GM10847 (cell line): ENCODE measurements around the gene ARHGEF4.

Experiments
- POLR2A ChIP-seq: IDR thresholded peaks from 2 replicates; pipeline ENCODE4 v1.6.1; 2011; ENCODE audit not compliant: insufficient read length; ENCODE audit errors: extremely low read depth

Gene ARHGEF4, protein sequence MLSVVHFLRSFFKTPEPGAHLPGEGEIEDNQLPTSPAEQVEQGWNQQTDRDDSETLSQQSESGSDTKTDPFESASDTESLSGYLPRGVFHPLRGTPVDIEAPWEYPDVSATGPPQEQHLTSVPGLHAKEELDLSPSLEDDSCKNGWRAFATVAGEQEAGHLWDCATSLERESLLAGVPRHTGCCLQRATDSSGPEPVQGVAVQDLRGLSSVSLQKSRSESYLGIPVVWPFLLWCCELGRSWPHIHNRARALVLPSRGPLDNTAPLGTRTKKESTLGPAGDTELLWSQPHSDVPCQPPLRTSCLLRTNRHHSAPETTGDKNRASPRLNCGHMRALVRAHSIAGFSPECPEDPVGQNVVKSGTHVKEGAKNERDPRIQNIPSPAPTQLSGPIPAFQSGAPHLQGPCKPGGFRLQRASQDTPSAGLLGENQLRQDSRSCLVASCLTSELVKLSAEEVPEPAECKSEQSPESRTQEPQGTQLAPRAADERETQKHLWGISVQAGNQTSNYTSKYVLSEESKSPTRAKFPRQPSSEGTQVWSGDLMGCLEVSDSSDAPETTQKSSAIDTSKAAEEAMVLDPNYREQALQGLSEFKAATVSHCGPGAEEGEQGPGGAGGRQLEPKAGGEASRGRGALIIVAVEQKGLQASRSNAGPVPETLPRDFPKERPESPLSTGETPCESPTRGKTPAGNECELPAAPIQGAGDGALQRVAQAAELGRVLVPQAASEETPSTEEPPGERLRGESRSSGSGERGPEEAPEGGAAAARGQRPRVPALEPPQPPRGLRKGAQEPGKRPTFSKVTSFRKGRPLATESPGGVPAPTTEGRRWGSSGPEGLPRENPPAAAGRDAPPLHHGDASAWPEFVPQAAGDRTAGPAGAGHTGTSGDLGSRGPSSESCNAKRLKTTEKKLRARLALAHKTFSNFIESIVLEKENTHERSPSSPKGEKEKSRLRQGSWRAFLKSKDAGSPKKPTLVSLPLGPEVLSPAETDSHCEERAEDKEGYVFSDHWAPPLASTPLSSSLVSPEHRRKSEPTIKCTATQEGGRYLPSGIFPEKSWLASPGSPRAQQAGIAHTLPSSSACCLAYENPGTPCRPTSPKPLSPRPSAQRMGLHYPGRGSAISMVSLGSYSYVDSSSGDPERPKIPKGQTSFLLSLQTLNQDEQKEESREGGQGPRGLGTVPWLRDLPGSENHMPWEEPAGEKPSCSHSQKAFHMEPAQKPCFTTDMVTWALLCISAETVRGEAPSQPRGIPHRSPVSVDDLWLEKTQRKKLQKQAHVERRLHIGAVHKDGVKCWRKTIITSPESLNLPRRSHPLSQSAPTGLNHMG (N-terminal part only)

GRCh38 chr2:130836501-130837174, at the start of gene ARHGEF4:
TSS of gene ARHGEF4 (plus strand) at chr2:130836914. CDS start at chr2:130836954, 40 bp downstream.
- no peak for TF ChIP-seq POLR2A

DNA sequence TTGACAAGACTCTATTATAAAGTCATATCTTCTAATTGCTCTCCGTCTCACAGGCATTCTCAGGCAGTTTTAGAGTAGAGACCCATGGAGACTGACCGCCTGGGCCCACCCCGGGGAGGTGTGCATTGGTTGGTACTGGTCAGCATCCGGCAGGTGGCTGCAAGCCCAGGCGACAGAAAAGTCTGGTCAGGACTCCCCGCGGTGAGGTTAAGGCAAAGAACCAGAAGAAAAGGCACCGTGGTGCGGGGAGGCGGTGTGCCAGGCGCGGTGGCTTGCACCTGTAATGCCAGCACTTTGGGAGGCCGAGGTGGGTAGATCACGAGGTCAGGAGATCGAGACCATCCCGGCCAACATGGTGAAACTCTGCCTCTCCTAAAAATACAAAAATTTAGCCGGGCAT, 48.9 kb upstream of the ARHGEF4 start:
- no peak for TF ChIP-seq POLR2A

GRCh38 chr2:130790312-130790711, 46.4 kb upstream of the ARHGEF4 start:
- no peak for TF ChIP-seq POLR2A

DNA sequence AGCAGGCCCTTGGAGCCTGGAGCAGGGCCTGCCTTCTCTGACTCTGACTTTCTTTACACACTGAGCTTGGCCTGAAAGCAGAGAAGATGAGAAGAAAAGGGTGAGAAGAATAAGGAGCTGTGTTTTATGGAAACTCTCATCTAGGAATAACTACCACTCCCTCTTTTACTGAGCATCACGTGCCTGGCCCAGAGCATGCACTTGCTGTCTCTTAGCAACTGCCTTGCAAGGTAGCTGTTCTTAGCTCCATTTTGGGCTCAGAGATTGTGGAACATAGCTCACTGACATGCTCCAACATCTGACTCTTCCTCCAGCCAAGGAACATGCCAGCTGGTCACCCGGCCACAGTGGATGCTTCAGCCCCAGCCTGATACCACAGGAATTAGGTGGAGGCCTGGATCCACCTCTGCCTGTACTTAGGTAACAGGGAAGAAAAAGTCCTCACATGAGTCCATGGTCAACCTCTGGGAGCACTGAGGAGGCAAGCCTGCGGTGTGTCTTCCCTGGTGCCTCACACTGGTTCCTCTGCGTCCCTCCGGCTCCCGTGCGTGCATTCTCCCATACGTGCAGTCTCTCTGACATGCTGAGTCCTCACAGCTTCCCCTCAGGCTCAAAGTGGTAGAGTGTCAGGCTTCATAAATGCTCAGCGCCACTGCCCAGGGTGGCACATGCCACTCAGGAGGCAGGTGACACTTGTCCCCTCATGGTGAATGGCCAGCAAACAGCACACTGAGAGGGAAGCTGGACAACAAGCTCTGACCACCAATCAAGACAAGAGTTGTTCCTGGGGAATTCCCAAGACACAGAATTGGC, 45.7 kb upstream of the ARHGEF4 start:
- TF ChIP-seq POLR2A: no peak

- TF ChIP-seq POLR2A: no peak
Measured at GRCh38 chr2:130791617-130791939, 45.1 kb upstream of the ARHGEF4 start.

DNA sequence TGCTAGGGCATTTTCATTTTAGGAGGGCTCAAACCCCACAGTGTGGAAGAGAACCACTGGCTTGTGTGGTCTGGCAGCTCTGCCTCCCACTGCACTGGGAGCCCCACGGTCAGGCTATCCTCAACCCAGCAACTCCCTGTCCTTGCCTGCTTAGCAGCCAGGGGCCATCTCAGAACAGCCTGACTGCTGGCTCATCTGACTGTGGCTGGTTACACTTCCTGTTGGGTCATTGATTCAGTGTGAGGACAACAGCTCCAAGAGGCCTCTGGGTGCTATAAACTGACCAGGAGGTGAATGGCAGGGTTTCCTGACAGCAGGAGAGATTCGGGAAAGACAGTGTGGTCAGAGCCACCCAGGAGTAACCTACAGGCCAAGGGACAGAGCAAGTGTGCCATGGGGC, 41.3 kb upstream of the ARHGEF4 start:
- TF ChIP-seq POLR2A: no peak

GRCh38 chr2:130796290-130796689, 40.4 kb upstream of the ARHGEF4 start:
- TF ChIP-seq POLR2A: no peak

GRCh38 chr2:130797493-130798435, 39.0 kb upstream of the ARHGEF4 start:
- TF ChIP-seq POLR2A: no peak

DNA sequence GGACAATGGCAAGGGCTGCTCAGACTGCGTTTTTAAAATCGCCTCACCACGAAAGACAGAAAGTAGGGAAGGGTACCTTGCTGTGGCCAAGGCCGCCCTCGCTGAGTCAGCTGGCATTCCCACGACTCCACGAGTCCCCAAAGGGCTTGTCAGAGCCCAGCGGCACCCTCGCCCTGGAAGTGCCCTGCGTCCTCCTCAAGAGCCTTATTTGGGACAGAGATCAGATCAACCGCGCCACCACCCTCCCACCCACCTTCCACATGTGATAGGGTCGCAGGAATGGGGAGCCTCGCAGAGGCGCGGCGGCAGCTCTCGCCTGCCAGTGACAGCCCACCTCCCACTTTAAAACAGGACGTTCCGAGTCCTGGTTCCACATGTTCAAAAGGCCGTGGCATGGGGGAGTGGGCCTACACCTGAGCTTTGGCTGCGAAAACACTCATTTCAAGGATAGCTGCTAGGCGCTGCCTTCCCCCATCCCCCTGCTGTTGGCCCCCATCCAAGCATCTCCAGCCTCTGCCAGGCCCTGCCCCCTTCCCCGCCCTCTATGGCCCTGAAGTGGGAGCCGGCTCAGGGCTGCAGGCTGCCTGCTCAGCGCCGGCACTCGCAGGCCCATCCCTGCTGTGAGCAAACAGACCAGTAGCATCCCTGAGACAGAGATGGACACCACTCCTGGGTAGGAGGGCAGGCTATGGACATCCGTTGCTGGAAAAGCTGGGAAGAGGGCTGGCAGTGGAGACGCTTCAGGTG, 38.1 kb upstream of the ARHGEF4 start:
- TF ChIP-seq POLR2A: no peak

DNA sequence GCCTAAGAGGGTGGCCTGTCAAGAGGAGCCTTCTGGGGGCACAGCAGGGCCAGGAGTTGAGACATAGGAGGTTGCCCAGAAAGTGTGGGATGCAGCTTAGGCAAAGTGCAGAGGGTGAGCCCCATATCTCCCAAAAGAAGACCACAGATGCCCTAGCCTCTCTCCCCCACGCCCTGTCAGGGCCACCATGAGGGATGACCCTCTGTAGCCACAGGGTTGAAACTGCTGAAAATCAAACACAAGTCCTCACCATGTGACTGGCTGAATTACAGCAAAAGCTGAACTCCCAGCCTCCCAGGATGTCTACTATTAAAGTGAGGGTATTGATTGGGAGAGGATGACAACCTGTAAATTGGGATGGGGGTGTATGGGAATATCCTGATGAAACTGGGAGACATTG, 37.4 kb upstream of the ARHGEF4 start:
- TF ChIP-seq POLR2A: no peak

DNA sequence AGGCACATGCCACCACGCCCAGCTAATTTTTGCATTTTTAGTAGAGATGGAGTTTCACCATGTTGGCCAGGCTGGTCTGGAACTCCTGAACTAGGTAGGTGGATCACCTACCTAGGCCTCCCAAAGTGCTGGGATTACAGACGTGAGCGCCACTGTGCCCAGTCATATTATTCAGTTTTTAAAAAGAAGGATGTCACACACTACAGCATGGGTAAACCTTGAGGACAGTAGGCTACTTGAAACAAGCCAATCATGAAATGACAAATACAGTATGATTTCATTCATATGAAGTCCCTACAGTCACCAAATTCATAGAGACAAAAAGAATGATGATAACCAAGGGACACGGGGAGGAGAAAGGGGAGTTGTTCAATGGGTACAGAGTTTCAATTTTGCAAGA, 31.1 kb upstream of the ARHGEF4 start:
- no peak for TF ChIP-seq POLR2A

DNA sequence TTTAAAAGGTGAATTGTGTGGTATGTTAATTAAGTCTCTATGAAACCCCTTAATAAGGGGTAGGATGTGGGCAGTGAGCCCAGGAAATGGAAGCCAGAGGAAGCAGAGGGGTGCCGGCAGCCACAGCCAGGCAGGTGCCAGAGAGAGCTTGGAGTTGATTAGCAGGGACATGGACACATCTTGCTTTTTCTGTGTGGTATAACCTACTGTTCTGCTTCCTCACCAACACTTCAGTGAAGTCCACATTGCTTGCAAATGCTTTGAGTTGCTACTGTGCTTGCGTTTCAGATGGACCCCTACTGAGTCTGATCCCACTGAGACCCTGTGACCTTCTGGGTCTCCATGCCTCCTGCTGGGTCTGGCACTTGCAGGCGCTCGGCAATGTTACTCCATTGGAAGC, 30.3 kb upstream of the ARHGEF4 start:
- no peak for TF ChIP-seq POLR2A
